Endothelial cell of umbilical vein (primary cell): ENCODE results near the gene CDHR1. TPM values are rescaled to one million over a fixed set of nuclear protein-coding genes. Genes with fewer than 3 reads are reported as not detected.

Source experiments
- BruUV-seq: library from RNA; stranded (reverse); fragments of 400-500 nt; replicated peaks from 2 replicates; lab custom pipeline; 2021; lab: Mats Ljungman, UMichigan
- CTCF ChIA-PET: fragments of 300-600, 350-600 bp; sonication (Branson Sonifier 250); formaldehyde crosslinking; loops from one replicate; lab custom pipeline; 2021; ENCODE audit warnings: antibody characterized with exemption, inconsistent platforms; lab: Charles Lee
- POLR2A ChIA-PET: fragments of 300-600, 350-600 bp; sonication (Branson Sonifier 250); formaldehyde crosslinking; loops from one replicate; lab custom pipeline; 2021; ENCODE audit warnings: antibody characterized with exemption, inconsistent platforms; lab: Charles Lee
- DNase-seq: peaks from one replicate; pipeline ENCODE4 v3.0.0-alpha.2; 2011; ENCODE audit warnings: low read depth, low spot score
- FAIRE-seq: peaks from 2 replicates; lab custom pipeline; 2011; peaks lifted over from hg19 to GRCh38; lab: Jason Lieb, UNC
- H2AFZ ChIP-seq: 2 replicates; pipeline ENCODE4 v1.6.0; 2012; ENCODE audit warnings: low read depth, low read length, control low read depth, inconsistent platforms
- H3K27ac ChIP-seq: 2 replicates; pipeline ENCODE4 v1.5.1; 2011; ENCODE audit warnings: low read depth, mild to moderate bottlenecking, control low read depth, low read length, moderate library complexity; ENCODE audit not compliant: insufficient read depth
- H3K27me3 ChIP-seq, 2 experiments: 2 replicates each; pipeline versions ENCODE4 v1.6.0 to v1.6.1; 2011; ENCODE audit warnings: low read length in 2 of 2, mixed read lengths in 1 of 2; ENCODE audit not compliant: control insufficient read depth in 2 of 2, insufficient read depth in 2 of 2
- H3K36me3 ChIP-seq, 2 experiments: 2 replicates in 1 of 2; 3 replicates in 1 of 2; pipeline ENCODE4 v1.5.1; 2011; ENCODE audit warnings: low read length in 2 of 2, mild to moderate bottlenecking in 1 of 2, moderate library complexity in 1 of 2; ENCODE audit not compliant: control insufficient read depth in 2 of 2, insufficient read depth in 2 of 2; ENCODE audit errors: extremely low read depth in 1 of 2
- H3K4me1 ChIP-seq: 3 replicates; pipeline ENCODE4 v1.5.1; 2011; ENCODE audit warnings: mild to moderate bottlenecking, low read length; ENCODE audit not compliant: control insufficient read depth, insufficient read depth; ENCODE audit errors: extremely low read depth
- H3K4me2 ChIP-seq: 2 replicates; pipeline ENCODE4 v1.6.1; 2011; ENCODE audit warnings: low read length, control low read depth, mixed read lengths; ENCODE audit not compliant: insufficient read depth
- H3K4me3 ChIP-seq, 3 experiments: fragments of 200-600 bp in 1 of 3; sonication (generic), shearing (Covaris generic) in 1 of 3; replicated peaks in 1 of 3; 2 replicates each; pipeline ENCODE4 v1.5.1; 2011 to 2016; ENCODE audit warnings: control low read depth in 3 of 3, low read length in 3 of 3, mild to moderate bottlenecking in 2 of 3, inconsistent platforms in 1 of 3, low read depth in 1 of 3, moderate library complexity in 1 of 3; ENCODE audit not compliant: insufficient read depth in 1 of 3
- H3K79me2 ChIP-seq: 2 replicates; pipeline ENCODE4 v1.6.0; 2012; ENCODE audit warnings: low read length, inconsistent platforms; ENCODE audit not compliant: control insufficient read depth, insufficient read depth
- H3K9ac ChIP-seq: replicated peaks from 2 replicates; pipeline ENCODE3; 2011; ENCODE audit warnings: low read length, control low read depth; ENCODE audit not compliant: insufficient read depth; ENCODE audit errors: extremely low read depth
- H3K9me1 ChIP-seq: replicated peaks from 3 replicates; pipeline ENCODE4 v1.6.0; 2011; ENCODE audit warnings: mild to moderate bottlenecking, low read length; ENCODE audit not compliant: control insufficient read depth, insufficient read depth; ENCODE audit errors: extremely low read depth
- H3K9me3 ChIP-seq: replicated peaks from 2 replicates; pipeline ENCODE4 v1.5.1; 2012; ENCODE audit warnings: low read length, inconsistent platforms; ENCODE audit not compliant: control insufficient read depth, insufficient read depth
- H4K20me1 ChIP-seq: replicated peaks from 2 replicates; pipeline ENCODE3; 2011; ENCODE audit warnings: mild to moderate bottlenecking, low read length; ENCODE audit not compliant: control insufficient read depth, insufficient read depth; ENCODE audit errors: extremely low read depth
- CTCF ChIP-seq, 2 donors: IDR thresholded peaks; 1 replicate in 1 of 2; 2 replicates in 1 of 2; pipeline ENCODE4 v1.5.1; 2011; ENCODE audit warnings: low read length in 2 of 2, mild to moderate bottlenecking in 2 of 2, moderate library complexity in 2 of 2, control low read depth in 1 of 2, inconsistent platforms in 1 of 2, low read depth in 1 of 2; ENCODE audit not compliant: insufficient read depth in 1 of 2; ENCODE audit errors: extremely low read depth in 1 of 2
- EZH2 ChIP-seq: IDR thresholded peaks from 2 replicates; pipeline ENCODE4 v1.6.1; 2012; ENCODE audit warnings: borderline replicate concordance, low read depth, mild to moderate bottlenecking, moderate library complexity, low read length, inconsistent platforms; ENCODE audit not compliant: severe bottlenecking
- FOS ChIP-seq: IDR thresholded peaks from 2 replicates; pipeline ENCODE4 v1.6.1; 2011; ENCODE audit warnings: mild to moderate bottlenecking, low read length, moderate library complexity, borderline replicate concordance; ENCODE audit not compliant: insufficient read depth
- GATA2 ChIP-seq: IDR thresholded peaks from 2 replicates; pipeline ENCODE4 v1.7.0; 2011; ENCODE audit warnings: low read depth, mild to moderate bottlenecking, moderate library complexity, mixed read lengths, low read length; ENCODE audit not compliant: insufficient read length, insufficient read depth
- JUN ChIP-seq: IDR thresholded peaks from 2 replicates; pipeline ENCODE4 v1.6.1; 2011; ENCODE audit warnings: borderline replicate concordance, low read depth; ENCODE audit not compliant: insufficient read length, insufficient read depth
- MAX ChIP-seq: IDR thresholded peaks from 2 replicates; pipeline ENCODE4 v1.6.1; 2011; ENCODE audit not compliant: insufficient read depth, insufficient read length
- MYC ChIP-seq: IDR thresholded peaks from one replicate; pipeline ENCODE4 v1.6.1; 2011; ENCODE audit warnings: mild to moderate bottlenecking, low read depth, low read length
- POLR2A ChIP-seq: IDR thresholded peaks from 2 replicates; pipeline ENCODE4 v1.6.1; 2012; ENCODE audit warnings: low read depth, mild to moderate bottlenecking, control low read depth, low read length
- POLR2AphosphoS5 ChIP-seq: IDR thresholded peaks from 2 replicates; pipeline ENCODE4 v1.6.1; 2012; ENCODE audit warnings: low read depth, mild to moderate bottlenecking, control low read depth, low read length, moderate library complexity; ENCODE audit not compliant: insufficient read depth
- dilution Hi-C: fragments of 300-500 bp; cut with MboI; formaldehyde crosslinking; loops from one replicate; pipeline ENCODE4 v1.15.0; 2019; ENCODE audit warnings: low sequenced_read_pairs; ENCODE audit not compliant: extremely low pct_ligation_motif_present
- intact Hi-C: fragments of 100-400 bp; cut with micrococcal nuclease; formaldehyde crosslinking; loops from one replicate; pipeline ENCODE4 v1.10.0; 2022
- polyA plus RNA-seq, 4 experiments: library from polyadenylated mRNA; depleted of rRNA in 3 of 4; stranded (reverse) in 3 of 4; unstranded in 1 of 4; fragments of >200 nt; gene quantifications; 2 replicates each; pipeline versions ENCODE4 v1.2.1 to v1.2.3, GENCODE V29; 2011 to 2012; ENCODE audit warnings: missing spikeins in 1 of 4
- total RNA-seq: library from RNA; stranded (reverse); gene quantifications from 2 replicates; pipeline ENCODE4 v1.2.3, GENCODE V29; 2021

The CDHR1 gene
- total and polyA plus RNA-seq, 2 donors (not counting 3 experiments of a cell fraction or from before 2014, with no cell fraction given): 0.11 to 0.53 TPM

- intact Hi-C loops: loop anchor here (2.0 kb wide), 2 partner anchors 58 to 78 kb away; no protein-coding TSS in a partner anchor
- H3K4me3 ChIP-seq: no peak overlapping the region
- TF ChIP-seq POLR2A (no peak), MYC (no peak), CTCF (IDR thresholded peaks at IDR 0.05; ENCODE audit: extremely low read depth in 1 of 2, insufficient read depth in 1 of 2, low read depth in 1 of 2, low read length in 2 of 2) (peak; percentile 71 to 83)
- H3K36me3 ChIP-seq: no peaks in the 10 kb centered on the region
- H3K27me3 ChIP-seq: no peaks in the 10 kb centered on the region
- DNase-seq: peak; percentile 39
- no peaks in the 10 kb centered on the region for H3K9me3 ChIP-seq
- FAIRE-seq: peak; percentile 78
- BruUV-seq: no TSS peak
- dilution Hi-C loops: no loop called here
- H2AFZ ChIP-seq: no peak overlapping the region
- no peak overlapping the region for H3K4me2 ChIP-seq
- no peaks in the 10 kb centered on the region for H3K9me1 ChIP-seq
- no peaks in the 10 kb centered on the region for H3K79me2 ChIP-seq
- CTCF ChIA-PET: interaction anchor here (1.1 kb wide), 1 partner anchor 36 kb away, joined by 3 read pairs; no protein-coding TSS in a partner anchor
- no peaks in the 10 kb centered on the region for H4K20me1 ChIP-seq
- POLR2A ChIA-PET: no interaction called here
- H3K4me1 ChIP-seq: no peaks in the 10 kb centered on the region
- no peak overlapping the region for H3K9ac ChIP-seq
- no peak overlapping the region for H3K27ac ChIP-seq
Measured at GRCh38 chr10:84205049-84205852, 10.9 kb downstream of the CDHR1 start.

GRCh38 chr10:84205853-84206525 is 11.7 kb downstream of the CDHR1 start:
- H3K36me3 ChIP-seq: no peaks in the 10 kb centered on the region
- CTCF ChIA-PET: interaction anchor here (1.0 kb wide), 1 partner anchor 58 kb away, joined by 8 read pairs; no protein-coding TSS in a partner anchor
- H3K9me1 ChIP-seq: no peaks in the 10 kb centered on the region
- H3K4me3 ChIP-seq: no peak overlapping the region
- dilution Hi-C loops: no loop called here
- H3K4me1 ChIP-seq: no peaks in the 10 kb centered on the region
- H3K9me3 ChIP-seq: no peaks in the 10 kb centered on the region
- BruUV-seq: no TSS peak
- no peaks in the 10 kb centered on the region for H3K79me2 ChIP-seq
- no peaks in the 10 kb centered on the region for H3K27me3 ChIP-seq
- H3K4me2 ChIP-seq: no peak overlapping the region
- H2AFZ ChIP-seq: no peak overlapping the region
- no peak overlapping the region for H3K9ac ChIP-seq
- DNase-seq (no peak), FAIRE-seq (no peak)
- intact Hi-C loops: loop anchor here (2.0 kb wide), 2 partner anchors 59 to 79 kb away; no protein-coding TSS in a partner anchor
- H4K20me1 ChIP-seq: no peaks in the 10 kb centered on the region
- no peak overlapping the region for H3K27ac ChIP-seq
- TF ChIP-seq POLR2AphosphoS5: no peak
- TF ChIP-seq FOS: no peak
- TF ChIP-seq EZH2: no peak
- TF ChIP-seq JUN: no peak
- TF ChIP-seq GATA2: no peak
- TF ChIP-seq MAX: no peak
- no peak for TF ChIP-seq MYC
- no peak for TF ChIP-seq POLR2A
- no peak for TF ChIP-seq CTCF (IDR thresholded peaks at IDR 0.05; ENCODE audit: extremely low read depth in 1 of 2, insufficient read depth in 1 of 2, low read depth in 1 of 2, low read length in 2 of 2)
- POLR2A ChIA-PET: no interaction called here
